SK-N-SH (cell line): ENCODE results near the gene USP6. TPM values are rescaled to one million over a fixed set of nuclear protein-coding genes. Genes with fewer than 3 reads are reported as not detected.
"Not testable (repeated sequence)": the region's sequence is repeated elsewhere in the genome, so short reads cannot be mapped to it uniquely, and the experiment has no call there.

ENCODE experiments used
- CTCF ChIA-PET: fragments of 300-600, 350-600 bp; formaldehyde crosslinking; extraction: SDS; loops from one replicate; lab custom pipeline; 2021; lab: Yijun Ruan, JAX
- POLR2A ChIA-PET: fragments of 350-600 bp; sonication (Branson Sonifier 250); formaldehyde crosslinking; extraction: SDS; loops from one replicate; lab custom pipeline; 2020; ENCODE audit warnings: antibody characterized with exemption, inconsistent platforms; lab: Yijun Ruan, JAX
- DNase-seq: peaks from one replicate; pipeline ENCODE4 v3.0.0; 2012
- H2AFZ ChIP-seq: fragments of 200-600 bp; sonication (generic); 2 replicates; pipeline ENCODE4 v1.8.1; 2016; ENCODE audit warnings: antibody characterized with exemption, mild to moderate bottlenecking, low read depth
- H3F3A ChIP-seq: fragments of 200-600 bp; sonication (generic); replicated peaks from 2 replicates; pipeline ENCODE3; 2016; ENCODE audit warnings: antibody characterized with exemption, mild to moderate bottlenecking; ENCODE audit not compliant: insufficient read depth
- H3K27ac ChIP-seq, 2 experiments: fragments of 200-500 bp in 1 of 2; fragments of 200-600 bp in 1 of 2; sonication (Bioruptor generic) in 1 of 2; sonication (generic), shearing (Covaris generic) in 1 of 2; 2 replicates each; pipeline versions ENCODE4 v1.5.1 to v1.6.1; 2014 to 2016; ENCODE audit warnings: low read depth in 2 of 2, inconsistent platforms in 1 of 2, low read length in 1 of 2, mild to moderate bottlenecking in 1 of 2, mixed read lengths in 1 of 2
- H3K27me3 ChIP-seq: fragments of 200-600 bp; sonication (generic), shearing (Covaris generic); 2 replicates; pipeline ENCODE4 v1.6.1; 2016; ENCODE audit warnings: mixed run types; ENCODE audit not compliant: insufficient read depth
- H3K36me3 ChIP-seq, 2 experiments: fragments of 200-500 bp in 1 of 2; fragments of 200-600 bp in 1 of 2; sonication (Bioruptor generic) in 1 of 2; sonication (generic) in 1 of 2; replicated peaks in 1 of 2; 2 replicates each; pipeline versions ENCODE3 to v1.5.1; 2014 to 2016; ENCODE audit warnings: low read length in 1 of 2, mild to moderate bottlenecking in 1 of 2; ENCODE audit not compliant: insufficient read depth in 2 of 2, control insufficient read depth in 1 of 2
- H3K4me1 ChIP-seq, 2 experiments: fragments of 200-500 bp in 1 of 2; fragments of 200-600 bp in 1 of 2; sonication (Bioruptor generic) in 1 of 2; sonication (generic), shearing (Covaris generic) in 1 of 2; 2 replicates each; pipeline versions ENCODE4 v1.5.1 to v1.6.1; 2014 to 2016; ENCODE audit warnings: low read depth in 1 of 2, low read length in 1 of 2, mixed run types in 1 of 2; ENCODE audit not compliant: insufficient read depth in 2 of 2, control insufficient read depth in 1 of 2
- H3K4me2 ChIP-seq: fragments of 200-600 bp; sonication (generic), shearing (Covaris generic); 2 replicates; pipeline ENCODE4 v1.6.1; 2017; ENCODE audit warnings: mixed run types
- H3K4me3 ChIP-seq, 2 experiments: fragments of 200-500 bp in 1 of 2; fragments of 200-600 bp in 1 of 2; sonication (Bioruptor generic) in 1 of 2; sonication (generic), shearing (Covaris generic) in 1 of 2; 2 replicates each; pipeline versions ENCODE4 v1.5.1 to v1.8.1; 2014 to 2016; ENCODE audit warnings: low read depth in 2 of 2, inconsistent platforms in 1 of 2, low read length in 1 of 2, mild to moderate bottlenecking in 1 of 2, mixed read lengths in 1 of 2, moderate library complexity in 1 of 2
- H3K79me2 ChIP-seq: fragments of 200-600 bp; sonication (generic); 2 replicates; pipeline ENCODE4 v1.8.1; 2017; ENCODE audit warnings: mild to moderate bottlenecking; ENCODE audit not compliant: insufficient read depth
- H3K9ac ChIP-seq: fragments of 200-600 bp; sonication (generic); 2 replicates; pipeline ENCODE4 v1.6.1; 2017; ENCODE audit warnings: mixed run types
- H3K9me2 ChIP-seq: fragments of 200-600 bp; sonication (generic); 2 replicates; pipeline ENCODE4 v1.6.1; 2017; ENCODE audit warnings: mixed run types
- H3K9me3 ChIP-seq: fragments of 200-600 bp; sonication (generic); 2 replicates; pipeline ENCODE4 v1.6.1; 2017; ENCODE audit warnings: mixed run types, mild to moderate bottlenecking, moderate library complexity
- H4K20me1 ChIP-seq: fragments of 200-600 bp; sonication (generic); 2 replicates; pipeline ENCODE4 v1.6.1; 2017; ENCODE audit warnings: mild to moderate bottlenecking, mixed run types; ENCODE audit not compliant: insufficient read depth
- EP300 ChIP-seq, 2 experiments: IDR thresholded peaks; 2 replicates each; pipeline versions ENCODE4 v1.4.0 to v1.6.1; 2012; ENCODE audit warnings: borderline replicate concordance in 1 of 2, low read depth in 1 of 2, low read length in 1 of 2
- GATA2 ChIP-seq: sonication (generic); formaldehyde crosslinking; IDR thresholded peaks from 2 replicates; pipeline ENCODE4 v1.5.0; 2020; ENCODE audit warnings: mild to moderate bottlenecking, missing genetic modification reagents
- MEF2A ChIP-seq: IDR thresholded peaks from 2 replicates; pipeline ENCODE4 v1.4.0; 2012; ENCODE audit warnings: low read depth, borderline replicate concordance
- NFIC ChIP-seq: IDR thresholded peaks from 2 replicates; pipeline ENCODE4 v1.4.0; 2012; ENCODE audit warnings: borderline replicate concordance
- NRF1 ChIP-seq: IDR thresholded peaks from 2 replicates; pipeline ENCODE4 v1.6.1; 2012; ENCODE audit warnings: low read depth, mild to moderate bottlenecking, low read length
- POLR2AphosphoS5 ChIP-seq: IDR thresholded peaks from 2 replicates; pipeline ENCODE4 v1.6.1; 2012; ENCODE audit warnings: low read depth, low read length
- RXRA ChIP-seq: IDR thresholded peaks from 2 replicates; pipeline ENCODE4 v1.4.0; 2012; ENCODE audit warnings: low read depth, mild to moderate bottlenecking, borderline replicate concordance
- TEAD4 ChIP-seq: IDR thresholded peaks from 2 replicates; pipeline ENCODE4 v1.4.0; 2012; ENCODE audit warnings: mild to moderate bottlenecking, borderline replicate concordance; ENCODE audit not compliant: insufficient read depth
- WGBS: methylation state at CpG from one replicate; pipeline ENCODE4 v1.1.6; 2017; ENCODE audit warnings: low lambda C conversion rate; 5-methylcytosine and 5-hydroxymethylcytosine counted together
- polyA plus RNA-seq, 3 experiments: library from polyadenylated mRNA; depleted of rRNA; stranded (reverse); fragments of >200 nt; gene quantifications; 2 replicates each; pipeline ENCODE4 v1.2.3, GENCODE V29; 2012
- TF ChIP-seq, protein P1 (sequence below): IDR thresholded peaks from 2 replicates; pipeline ENCODE4 v1.6.1; 2012; ENCODE audit warnings: mild to moderate bottlenecking, low read depth, low read length, moderate library complexity
- TF ChIP-seq, protein P2 (sequence below): IDR thresholded peaks from 2 replicates; pipeline ENCODE4 v1.4.0; 2012; ENCODE audit warnings: low read depth, borderline replicate concordance
- TF ChIP-seq, protein P3 (sequence below): fragments of 150-350 bp; IDR thresholded peaks from 2 replicates; pipeline ENCODE4 v1.6.1; 2017; ENCODE audit warnings: antibody characterized with exemption, low read length, low read depth, borderline replicate concordance
- TF ChIP-seq, protein P4 (sequence below): IDR thresholded peaks from 2 replicates; pipeline ENCODE4 v1.4.0; 2012; ENCODE audit warnings: low read depth

USP6 gene
- polyA plus RNA-seq, 1 of the 3 experiments (the other 2 are of a cell fraction) = not detected

DNA sequence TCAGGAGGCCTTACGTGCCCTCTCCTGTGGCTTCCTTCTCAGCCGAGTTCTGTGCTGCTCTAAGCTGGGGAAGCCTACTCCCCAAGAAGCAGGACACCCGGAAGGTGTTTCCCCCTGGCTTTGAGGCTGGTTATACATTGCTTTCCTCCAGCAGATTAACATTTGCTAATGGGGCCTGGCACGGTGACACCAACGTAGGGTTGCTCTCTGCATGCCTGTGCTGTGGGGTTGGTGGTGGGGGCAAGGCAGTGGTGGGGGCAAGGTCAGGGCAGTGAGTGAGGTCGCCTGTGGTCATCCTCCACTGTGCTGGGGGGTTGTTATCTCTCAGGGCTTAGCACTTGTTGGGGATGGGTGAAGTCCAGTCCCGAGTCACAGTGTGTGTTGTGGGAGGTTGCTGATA is 4.2 kb downstream of the USP6 start:
- TF ChIP-seq NRF1 (no peak), EP300 (IDR thresholded peaks at IDR 0.05; ENCODE audit: borderline replicate concordance in 1 of 2, low read depth in 1 of 2, low read length in 1 of 2) (no peak), MEF2A (no peak), RXRA (no peak), NFIC (no peak), GATA2 (CRISPR knock-in tag) (no peak), POLR2AphosphoS5 (no peak), TEAD4 (no peak)
- TF ChIP-seq, protein P1, sequence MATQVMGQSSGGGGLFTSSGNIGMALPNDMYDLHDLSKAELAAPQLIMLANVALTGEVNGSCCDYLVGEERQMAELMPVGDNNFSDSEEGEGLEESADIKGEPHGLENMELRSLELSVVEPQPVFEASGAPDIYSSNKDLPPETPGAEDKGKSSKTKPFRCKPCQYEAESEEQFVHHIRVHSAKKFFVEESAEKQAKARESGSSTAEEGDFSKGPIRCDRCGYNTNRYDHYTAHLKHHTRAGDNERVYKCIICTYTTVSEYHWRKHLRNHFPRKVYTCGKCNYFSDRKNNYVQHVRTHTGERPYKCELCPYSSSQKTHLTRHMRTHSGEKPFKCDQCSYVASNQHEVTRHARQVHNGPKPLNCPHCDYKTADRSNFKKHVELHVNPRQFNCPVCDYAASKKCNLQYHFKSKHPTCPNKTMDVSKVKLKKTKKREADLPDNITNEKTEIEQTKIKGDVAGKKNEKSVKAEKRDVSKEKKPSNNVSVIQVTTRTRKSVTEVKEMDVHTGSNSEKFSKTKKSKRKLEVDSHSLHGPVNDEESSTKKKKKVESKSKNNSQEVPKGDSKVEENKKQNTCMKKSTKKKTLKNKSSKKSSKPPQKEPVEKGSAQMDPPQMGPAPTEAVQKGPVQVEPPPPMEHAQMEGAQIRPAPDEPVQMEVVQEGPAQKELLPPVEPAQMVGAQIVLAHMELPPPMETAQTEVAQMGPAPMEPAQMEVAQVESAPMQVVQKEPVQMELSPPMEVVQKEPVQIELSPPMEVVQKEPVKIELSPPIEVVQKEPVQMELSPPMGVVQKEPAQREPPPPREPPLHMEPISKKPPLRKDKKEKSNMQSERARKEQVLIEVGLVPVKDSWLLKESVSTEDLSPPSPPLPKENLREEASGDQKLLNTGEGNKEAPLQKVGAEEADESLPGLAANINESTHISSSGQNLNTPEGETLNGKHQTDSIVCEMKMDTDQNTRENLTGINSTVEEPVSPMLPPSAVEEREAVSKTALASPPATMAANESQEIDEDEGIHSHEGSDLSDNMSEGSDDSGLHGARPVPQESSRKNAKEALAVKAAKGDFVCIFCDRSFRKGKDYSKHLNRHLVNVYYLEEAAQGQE = no peak
- TF ChIP-seq, protein P2, sequence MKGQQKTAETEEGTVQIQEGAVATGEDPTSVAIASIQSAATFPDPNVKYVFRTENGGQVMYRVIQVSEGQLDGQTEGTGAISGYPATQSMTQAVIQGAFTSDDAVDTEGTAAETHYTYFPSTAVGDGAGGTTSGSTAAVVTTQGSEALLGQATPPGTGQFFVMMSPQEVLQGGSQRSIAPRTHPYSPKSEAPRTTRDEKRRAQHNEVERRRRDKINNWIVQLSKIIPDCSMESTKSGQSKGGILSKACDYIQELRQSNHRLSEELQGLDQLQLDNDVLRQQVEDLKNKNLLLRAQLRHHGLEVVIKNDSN = no peak
- TF ChIP-seq, protein P3, sequence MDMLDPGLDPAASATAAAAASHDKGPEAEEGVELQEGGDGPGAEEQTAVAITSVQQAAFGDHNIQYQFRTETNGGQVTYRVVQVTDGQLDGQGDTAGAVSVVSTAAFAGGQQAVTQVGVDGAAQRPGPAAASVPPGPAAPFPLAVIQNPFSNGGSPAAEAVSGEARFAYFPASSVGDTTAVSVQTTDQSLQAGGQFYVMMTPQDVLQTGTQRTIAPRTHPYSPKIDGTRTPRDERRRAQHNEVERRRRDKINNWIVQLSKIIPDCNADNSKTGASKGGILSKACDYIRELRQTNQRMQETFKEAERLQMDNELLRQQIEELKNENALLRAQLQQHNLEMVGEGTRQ = no peak
- TF ChIP-seq, protein P4, sequence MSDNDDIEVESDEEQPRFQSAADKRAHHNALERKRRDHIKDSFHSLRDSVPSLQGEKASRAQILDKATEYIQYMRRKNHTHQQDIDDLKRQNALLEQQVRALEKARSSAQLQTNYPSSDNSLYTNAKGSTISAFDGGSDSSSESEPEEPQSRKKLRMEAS = no peak

DNA sequence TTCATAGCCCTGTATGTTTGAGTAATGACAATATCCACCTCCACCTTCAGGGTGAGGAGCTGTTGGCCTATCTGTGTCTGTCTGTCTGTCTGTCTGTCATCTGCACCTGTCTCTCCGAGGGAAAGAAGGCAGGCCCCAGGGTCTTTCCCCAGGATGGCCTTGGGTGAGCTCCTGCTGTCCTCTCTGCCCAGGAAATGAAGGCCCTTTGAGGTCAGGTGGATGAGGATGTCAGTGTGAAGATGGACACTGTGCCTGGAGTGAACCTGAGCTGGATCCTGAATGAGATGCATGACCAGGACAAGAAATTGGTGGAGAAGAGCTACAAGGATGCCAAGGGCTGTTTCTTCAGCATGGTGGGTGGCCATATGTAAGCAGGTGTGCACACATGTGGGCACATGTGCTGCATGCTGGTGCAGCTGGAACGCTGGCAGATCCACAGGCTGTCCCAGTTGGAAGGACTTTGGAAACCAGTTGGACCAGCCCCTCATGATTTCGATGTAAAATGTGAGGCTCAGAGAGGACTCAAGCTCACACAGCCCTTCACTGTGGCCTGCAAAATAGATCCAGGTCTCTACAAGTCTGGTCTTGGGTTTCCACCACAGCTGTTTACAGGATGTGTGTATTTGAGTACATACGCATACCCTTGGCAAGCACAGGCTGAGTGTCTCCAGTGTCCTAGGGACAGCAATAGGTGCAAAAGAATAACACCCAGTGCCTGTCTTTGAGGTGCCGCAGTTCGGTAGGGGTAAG is 4.8 kb downstream of the USP6 start:
- H3K36me3 ChIP-seq, H3K9ac ChIP-seq, H3F3A ChIP-seq, DNase-seq, H3K9me2 ChIP-seq, H3K9me3 ChIP-seq, H3K4me1 ChIP-seq, H2AFZ ChIP-seq, H3K4me3 ChIP-seq, H4K20me1 ChIP-seq, CTCF ChIA-PET, H3K79me2 ChIP-seq, H3K27ac ChIP-seq, H3K4me2 ChIP-seq, POLR2A ChIA-PET: not testable (repeated sequence)
- WGBS = 34% methylated on average over 4 of the region's 6 CpGs
- peaks cover 13% of the 10 kb centered on the region; the same call in 1 of the 2 replicates for H3K27me3 ChIP-seq

More for the DNA sequence above, 4.2 kb downstream of the USP6 start:
- 38% methylated on average over 4 of the region's 7 CpGs for WGBS
- H3K27ac ChIP-seq = no peak overlapping the region
- H3K4me3 ChIP-seq = no peak overlapping the region
- no peaks in the 10 kb centered on the region; a peak in 1 of 4 replicates for H3K4me1 ChIP-seq
- no peaks in the 10 kb centered on the region for H3K9me2 ChIP-seq
- H3K4me2 ChIP-seq = no peak overlapping the region
- no peaks in the 10 kb centered on the region for H3K79me2 ChIP-seq
- H3K9ac ChIP-seq = no peak overlapping the region
- peaks cover 13% of the 10 kb centered on the region; the same call in 1 of the 2 replicates for H3K27me3 ChIP-seq
- no peaks in the 10 kb centered on the region for H4K20me1 ChIP-seq
- POLR2A ChIA-PET = no interaction called here
- CTCF ChIA-PET = no interaction called here
- DNase-seq = no peak
- no peaks in the 10 kb centered on the region for H3K9me3 ChIP-seq
- no peaks in the 10 kb centered on the region for H3F3A ChIP-seq
- no peaks in the 10 kb centered on the region for H3K36me3 ChIP-seq
- H2AFZ ChIP-seq = no peak overlapping the region
